LNCaP clone FGC (cell line): Measurements from ENCODE around the gene SLC6A6.

ENCODE experiments used
- DNase-seq: peaks from one replicate; pipeline ENCODE4 v3.0.0-alpha.2; 2011; ENCODE audit warnings: low read depth
- H3K4me3 ChIP-seq: 2 replicates; pipeline ENCODE4 v1.5.1; 2011; ENCODE audit warnings: mild to moderate bottlenecking, low read depth, low read length, control low read depth
- CTCF ChIP-seq: IDR thresholded peaks from 2 replicates; pipeline ENCODE4 v1.5.1; 2012; ENCODE audit warnings: mild to moderate bottlenecking; ENCODE audit not compliant: control insufficient read depth, insufficient read depth; ENCODE audit errors: extremely low read depth

SLC6A6 gene

GRCh38 chr3:14505803-14506500 lies 103.5 kb downstream of the SLC6A6 start:
- DNase-seq = no peak
- no peak for TF ChIP-seq CTCF
- no peak overlapping the region for H3K4me3 ChIP-seq

GRCh38 chr3:14506626-14507304 lies 104.4 kb downstream of the SLC6A6 start:
- H3K4me3 ChIP-seq = no peak overlapping the region
- TF ChIP-seq CTCF = no peak
- DNase-seq = no peak

- no peak overlapping the region for H3K4me3 ChIP-seq
- TF ChIP-seq CTCF = no peak
- no peak for DNase-seq
These were observed 104.9 kb downstream of the SLC6A6 start for GRCh38 chr3:14507305-14507741.

GRCh38 chr3:14507757-14508504 lies 105.5 kb downstream of the SLC6A6 start:
- no peak overlapping the region for H3K4me3 ChIP-seq
- TF ChIP-seq CTCF = no peak
- no peak for DNase-seq

- no peak overlapping the region for H3K4me3 ChIP-seq
- DNase-seq = no peak
- no peak for TF ChIP-seq CTCF
These were observed 106.1 kb downstream of the SLC6A6 start for GRCh38 chr3:14508505-14508819.

GRCh38 chr3:14508966-14509795 lies 106.8 kb downstream of the SLC6A6 start:
- no peak for DNase-seq
- H3K4me3 ChIP-seq = no peak overlapping the region
- TF ChIP-seq CTCF = peak; percentile 90
